ENCODE measurements around the gene ZNRF2. TPM values are rescaled to one million over a fixed set of nuclear protein-coding genes. Genes with fewer than 3 reads are reported as not detected.
A peak's percentile ranks its signal among the peaks of the same experiment; 100 is the strongest.

Gene ZNRF2
- total RNA-seq, 1 experiment from 2014 or later = 22.1 TPM

GRCh38 chr7:30302656-30303311 lies 18.4 kb downstream of the ZNRF2 start:
- CTCF ChIA-PET = no interaction called here
- TSS peak; percentile 1 for BruUV-seq (replicated peaks)

More at GRCh38 chr7:30302656-30303311, 18.4 kb downstream of the ZNRF2 start:
- H3K27me3 ChIP-seq (ENCODE audit: control insufficient read depth, insufficient read depth, low read length) = no peaks in the 10 kb centered on the region
- POLR2A ChIA-PET = no interaction called here
- no peak for TF ChIP-seq SIN3A (IDR thresholded peaks at IDR 0.05; ENCODE audit: borderline replicate concordance, insufficient read depth, low read depth, low read length)
- no peak for TF ChIP-seq TCF7L2 (IDR thresholded peaks at IDR 0.05; ENCODE audit: low read depth, low read length)
- no peak for TF ChIP-seq POLR2AphosphoS5 (IDR thresholded peaks at IDR 0.05; ENCODE audit: low read depth, low read length)
- TF ChIP-seq CTCF (IDR thresholded peaks at IDR 0.05) = no peak
- no peak for TF ChIP-seq REST (IDR thresholded peaks at IDR 0.05; ENCODE audit: insufficient read depth in 1 of 2, low read depth in 2 of 2, low read length in 1 of 2)
- no peak for DNase-seq (ENCODE audit: low read depth, low spot score)
- in situ Hi-C loops (cut with HindIII; ENCODE audit: low pct_unique_long_range_greater_than_20kb, low sequenced_read_pairs) (no loop called here), intact Hi-C loops (cut with micrococcal nuclease; ENCODE audit: unreplicated experiment) (no loop called here)
- no peaks in the 10 kb centered on the region for H3K36me3 ChIP-seq (ENCODE audit: control insufficient read depth, insufficient read depth, low read length)
- no peaks in the 10 kb centered on the region for H3K9me3 ChIP-seq (ENCODE audit: control insufficient read depth, insufficient read depth, low read depth, low read length)
- no peak for ATAC-seq
- H3K27ac ChIP-seq (ENCODE audit: low read length) = no peak overlapping the region
- peaks cover 8% of the 10 kb centered on the region; the same call in 1 of the 2 replicates for H3K4me1 ChIP-seq (ENCODE audit: control insufficient read depth, insufficient read depth, low read length)
- no peak overlapping the region for H3K4me3 ChIP-seq (ENCODE audit: low read depth in 2 of 2, low read length in 2 of 2)

All from Panc1 (cell line).